ENCODE measurements around the gene GPR156. TPM values are rescaled to one million over a fixed set of nuclear protein-coding genes. Genes with fewer than 3 reads are reported as not detected.

The GPR156 gene
- total and polyA plus RNA-seq, 7 donors: 0.07 to 1.7 (median 1.1) TPM; not detected in 2

DNA sequence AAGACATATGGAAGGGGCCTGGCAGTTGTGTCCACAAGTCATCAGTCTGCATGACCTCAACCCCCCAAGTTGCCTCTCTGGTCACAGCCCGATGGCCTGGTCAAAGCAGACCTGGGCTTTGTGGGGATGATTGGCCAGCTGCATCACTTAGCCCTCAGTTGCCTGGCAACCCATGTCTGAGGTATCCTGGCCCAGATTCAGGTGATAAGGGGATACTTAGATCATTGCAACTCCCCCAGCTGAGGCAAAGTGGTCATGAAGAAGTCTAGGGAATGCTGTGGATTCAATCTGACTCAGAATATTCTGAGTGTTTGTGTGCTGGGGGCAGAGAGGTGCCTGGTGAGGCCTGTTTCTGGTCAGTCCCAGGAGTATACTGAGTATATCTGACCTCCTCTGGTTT lies 5.0 kb downstream of the GPR156 start:
- Histone ChIP-seq H3K27me3 (no peaks in the 10 kb centered on the region), H3K4me1 (peaks cover 0 to 11% (median 8%) of the 10 kb centered on the region in 4 donors), H3K9me3 (no peaks in the 10 kb centered on the region), H3K36me3 (no peaks in the 10 kb centered on the region), H3K27ac (no peak overlapping the region), H3K4me3 (no peak overlapping the region)
- TF ChIP-seq EP300 (IDR thresholded peaks at IDR 0.05): no peak
- no peak for TF ChIP-seq POLR2A (IDR thresholded peaks at IDR 0.05)
- TF ChIP-seq, protein P1, sequence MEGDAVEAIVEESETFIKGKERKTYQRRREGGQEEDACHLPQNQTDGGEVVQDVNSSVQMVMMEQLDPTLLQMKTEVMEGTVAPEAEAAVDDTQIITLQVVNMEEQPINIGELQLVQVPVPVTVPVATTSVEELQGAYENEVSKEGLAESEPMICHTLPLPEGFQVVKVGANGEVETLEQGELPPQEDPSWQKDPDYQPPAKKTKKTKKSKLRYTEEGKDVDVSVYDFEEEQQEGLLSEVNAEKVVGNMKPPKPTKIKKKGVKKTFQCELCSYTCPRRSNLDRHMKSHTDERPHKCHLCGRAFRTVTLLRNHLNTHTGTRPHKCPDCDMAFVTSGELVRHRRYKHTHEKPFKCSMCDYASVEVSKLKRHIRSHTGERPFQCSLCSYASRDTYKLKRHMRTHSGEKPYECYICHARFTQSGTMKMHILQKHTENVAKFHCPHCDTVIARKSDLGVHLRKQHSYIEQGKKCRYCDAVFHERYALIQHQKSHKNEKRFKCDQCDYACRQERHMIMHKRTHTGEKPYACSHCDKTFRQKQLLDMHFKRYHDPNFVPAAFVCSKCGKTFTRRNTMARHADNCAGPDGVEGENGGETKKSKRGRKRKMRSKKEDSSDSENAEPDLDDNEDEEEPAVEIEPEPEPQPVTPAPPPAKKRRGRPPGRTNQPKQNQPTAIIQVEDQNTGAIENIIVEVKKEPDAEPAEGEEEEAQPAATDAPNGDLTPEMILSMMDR (IDR thresholded peaks at IDR 0.05): no peak
- no peak for TF ChIP-seq POLR2AphosphoS5 (IDR thresholded peaks at IDR 0.05)
- WGBS, 2 donors: 88 to 90% methylated on average over 1 of the region's 1 CpG
- DNase-seq: no peak
- intact Hi-C loops (cut with DNase I): no loop called here

DNA sequence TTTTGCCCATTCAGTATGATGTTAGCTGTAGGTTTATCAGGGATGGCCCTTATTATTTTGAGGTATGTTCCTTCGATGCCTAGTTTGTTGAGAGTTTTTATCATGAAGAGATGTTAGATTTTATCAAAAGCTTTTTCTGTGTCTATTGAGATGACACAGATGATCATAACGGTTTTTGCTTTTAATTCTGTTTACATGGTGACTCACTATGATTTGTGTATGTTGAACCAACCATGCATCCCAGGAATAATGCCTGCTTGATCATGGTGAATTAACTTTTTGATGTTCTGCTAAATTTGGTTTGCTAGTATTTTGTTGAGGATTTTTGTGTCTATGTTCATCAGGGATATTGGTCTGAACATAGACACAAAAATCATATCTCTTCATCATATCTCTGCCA lies 8.3 kb downstream of the GPR156 start:
- H3K4me3 ChIP-seq: no peak overlapping the region
- peaks cover 0 to 11% (median 9%) of the 10 kb centered on the region in 4 donors for H3K4me1 ChIP-seq
- intact Hi-C loops (cut with DNase I): no loop called here
- no peaks in the 10 kb centered on the region for H3K9me3 ChIP-seq
- no peaks in the 10 kb centered on the region for H3K36me3 ChIP-seq
- H3K27ac ChIP-seq: no peak overlapping the region
- TF ChIP-seq POLR2AphosphoS5 (IDR thresholded peaks at IDR 0.05) (no peak), POLR2A (IDR thresholded peaks at IDR 0.05) (no peak), EP300 (IDR thresholded peaks at IDR 0.05) (no peak)
- TF ChIP-seq, protein P1 (IDR thresholded peaks at IDR 0.05): no peak
- no peaks in the 10 kb centered on the region for H3K27me3 ChIP-seq
- WGBS, 2 donors: 48 to 75% methylated on average over 2 of the region's 2 CpGs
- DNase-seq: no peak

DNA sequence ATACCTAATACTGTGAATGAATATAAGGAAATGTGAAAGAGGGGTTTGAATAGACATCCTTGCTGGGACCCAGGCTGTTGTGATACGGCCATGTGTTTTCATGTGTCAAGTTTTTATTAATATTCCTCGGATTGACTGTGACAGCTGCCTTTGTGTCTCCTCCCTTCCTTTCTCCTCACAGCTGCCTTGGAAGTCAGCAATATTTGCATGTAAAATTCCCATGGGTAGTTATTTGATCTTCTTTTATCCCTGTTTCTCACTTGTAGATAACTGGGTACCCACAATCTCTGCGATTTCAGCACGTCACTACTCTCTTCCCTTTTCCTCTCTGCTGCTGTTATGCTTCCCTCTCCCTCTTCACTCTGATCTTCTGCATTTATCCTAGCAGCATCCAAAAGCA lies 9.4 kb downstream of the GPR156 start:
- no peak for DNase-seq
- Histone ChIP-seq H3K36me3 (no peaks in the 10 kb centered on the region), H3K27me3 (no peaks in the 10 kb centered on the region), H3K9me3 (no peaks in the 10 kb centered on the region), H3K27ac (peak overlapping the region in 1 of 4 donors; percentile 53), H3K4me3 (no peak overlapping the region), H3K4me1 (peaks cover 0 to 11% (median 9%) of the 10 kb centered on the region in 4 donors)
- WGBS, 2 donors: 60 to 61% methylated on average over 4 of the region's 4 CpGs
- intact Hi-C loops (cut with DNase I): no loop called here
- TF ChIP-seq POLR2AphosphoS5 (IDR thresholded peaks at IDR 0.05): no peak
- TF ChIP-seq, protein P1 (IDR thresholded peaks at IDR 0.05): no peak
- TF ChIP-seq POLR2A (IDR thresholded peaks at IDR 0.05): no peak
- TF ChIP-seq EP300 (IDR thresholded peaks at IDR 0.05): no peak

DNA sequence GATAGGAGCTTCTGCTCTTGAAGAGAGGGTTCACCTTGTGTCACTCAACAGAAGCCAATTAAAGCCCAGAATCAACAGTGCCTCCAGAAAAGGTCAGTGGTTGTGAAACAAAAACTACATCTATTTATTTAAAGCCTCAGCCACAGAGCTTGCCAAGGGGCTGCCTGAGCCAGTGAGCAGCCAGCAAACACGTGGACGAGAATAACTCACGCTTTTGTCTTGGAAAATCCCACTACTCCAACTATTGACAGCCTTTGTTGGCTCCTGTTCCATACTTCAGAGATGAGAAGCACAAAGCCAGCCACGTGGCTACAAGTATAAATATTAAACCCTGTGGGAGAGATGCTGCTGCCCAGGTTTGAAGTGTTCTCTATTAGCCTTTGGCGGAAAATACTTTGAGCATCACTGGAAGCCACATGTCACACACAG lies 10.3 kb downstream of the GPR156 start:
- Histone ChIP-seq H3K27me3 (no peaks in the 10 kb centered on the region), H3K4me3 (no peak overlapping the region), H3K4me1 (peaks cover 0 to 11% (median 9%) of the 10 kb centered on the region in 4 donors), H3K9me3 (no peaks in the 10 kb centered on the region), H3K36me3 (no peaks in the 10 kb centered on the region), H3K27ac (peak overlapping the region in 3 of 4 donors; percentile 37 to 53 (median 52))
- peak; percentile 9 to 57 (median 26) for TF ChIP-seq POLR2AphosphoS5 (IDR thresholded peaks at IDR 0.05)
- TF ChIP-seq, protein P1 (IDR thresholded peaks at IDR 0.05): no peak
- peak; percentile 81 for DNase-seq
- intact Hi-C loops (cut with DNase I): no loop called here
- 43 to 57% methylated on average over 5 of the region's 5 CpGs for WGBS, 2 donors

DNA sequence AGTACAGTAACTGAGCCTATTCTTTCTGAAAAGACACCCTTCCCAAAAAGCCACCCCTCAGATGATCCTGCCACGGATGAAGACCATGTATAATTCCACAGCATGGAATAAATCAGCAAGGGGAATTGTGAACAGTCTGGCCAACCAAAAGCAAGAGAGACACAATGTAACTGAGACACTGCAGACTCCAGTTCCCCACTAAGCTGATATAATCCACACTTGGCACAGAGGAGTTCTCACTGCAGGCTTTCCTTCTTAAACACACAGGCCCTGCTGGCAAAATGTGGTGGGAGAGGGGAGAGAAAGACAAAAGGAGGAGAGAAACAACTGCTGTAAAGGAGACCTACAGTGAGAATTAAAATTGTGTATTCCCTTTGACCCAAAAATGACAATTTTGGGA lies 12.7 kb downstream of the GPR156 start:
- WGBS, 2 donors: 64 to 65% methylated on average over 1 of the region's 1 CpG
- Histone ChIP-seq H3K27me3 (no peaks in the 10 kb centered on the region), H3K4me3 (no peak overlapping the region), H3K9me3 (no peaks in the 10 kb centered on the region), H3K4me1 (peaks cover 0 to 11% (median 9%) of the 10 kb centered on the region in 4 donors), H3K36me3 (no peaks in the 10 kb centered on the region), H3K27ac (peak overlapping the region in 1 of 4 donors; percentile 21)
- TF ChIP-seq, protein P1 (IDR thresholded peaks at IDR 0.05): no peak
- TF ChIP-seq POLR2A (IDR thresholded peaks at IDR 0.05) (no peak), POLR2AphosphoS5 (IDR thresholded peaks at IDR 0.05) (no peak), EP300 (IDR thresholded peaks at IDR 0.05) (no peak)
- intact Hi-C loops (cut with DNase I): no loop called here
- DNase-seq: no peak
